ENCODE measurements around the gene HOXA1. TPM values are rescaled to one million over a fixed set of nuclear protein-coding genes. Genes with fewer than 3 reads are reported as not detected.

The HOXA1 gene
- total RNA-seq, 1 donor from 2014 or later, result 3.5 TPM

GRCh38 chr7:27143023-27143949 lies 47.5 kb upstream of the HOXA1 start, which contains the start of gene HOXA5:
TSS of gene HOXA5 (minus strand) at chr7:27143681. CDS start at chr7:27143607, 74 bp downstream.
- peak; percentile 64 for DNase-seq (ENCODE audit: low read depth, low spot score)
- H3K27me3 Mint-ChIP-seq (ENCODE audit: low read depth), result peaks cover 100% of the 10 kb centered on the region
- H3K27ac Mint-ChIP-seq (ENCODE audit: unreplicated experiment), result peak within 1 kb of the TSS; percentile 13
- peaks cover 35% of the 10 kb centered on the region for H3K4me1 Mint-ChIP-seq
- H3K4me3 Mint-ChIP-seq, result peak within 1 kb of the TSS; percentile 92
- TF ChIP-seq CTCF (conservative IDR thresholded peaks at IDR 0.05), result peak; percentile 88
- H3K36me3 Mint-ChIP-seq (ENCODE audit: low read depth), result peaks cover 3% of the 10 kb centered on the region
- H3K9me3 Mint-ChIP-seq, result peaks cover 4% of the 10 kb centered on the region

DNA sequence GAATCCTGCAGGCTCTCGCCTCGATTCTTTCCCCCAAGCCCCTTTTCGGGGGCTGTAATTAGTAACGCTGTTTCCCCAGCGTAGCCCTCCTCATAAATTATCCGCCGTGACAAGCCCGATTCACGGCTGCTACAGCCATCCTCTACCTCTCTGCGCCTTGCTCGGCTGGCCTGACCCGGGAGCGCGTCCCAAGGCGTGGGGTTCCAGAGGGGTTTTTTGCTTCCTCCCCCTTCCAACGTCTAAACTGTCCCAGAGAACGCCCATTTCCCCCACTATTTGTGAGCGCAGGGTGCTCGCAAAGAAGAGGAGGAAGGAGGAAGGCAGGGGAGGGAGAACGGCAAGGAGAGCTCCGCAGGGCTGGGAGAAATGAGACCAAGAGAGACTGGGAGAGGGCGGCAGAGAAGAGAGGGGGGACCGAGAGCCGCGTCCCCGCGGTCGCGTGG lies 46.8 kb upstream of the HOXA1 start:
- peaks cover 100% of the 10 kb centered on the region for H3K27me3 Mint-ChIP-seq (ENCODE audit: low read depth)
- H3K4me3 Mint-ChIP-seq, result peak overlapping the region; percentile 86
- H3K36me3 Mint-ChIP-seq (ENCODE audit: low read depth), result peaks cover 3% of the 10 kb centered on the region
- peaks cover 32% of the 10 kb centered on the region for H3K4me1 Mint-ChIP-seq
- DNase-seq (ENCODE audit: low read depth, low spot score), result no peak
- peaks cover 4% of the 10 kb centered on the region for H3K9me3 Mint-ChIP-seq
- TF ChIP-seq CTCF (conservative IDR thresholded peaks at IDR 0.05), result no peak
- H3K27ac Mint-ChIP-seq (ENCODE audit: unreplicated experiment), result no peak overlapping the region

DNA sequence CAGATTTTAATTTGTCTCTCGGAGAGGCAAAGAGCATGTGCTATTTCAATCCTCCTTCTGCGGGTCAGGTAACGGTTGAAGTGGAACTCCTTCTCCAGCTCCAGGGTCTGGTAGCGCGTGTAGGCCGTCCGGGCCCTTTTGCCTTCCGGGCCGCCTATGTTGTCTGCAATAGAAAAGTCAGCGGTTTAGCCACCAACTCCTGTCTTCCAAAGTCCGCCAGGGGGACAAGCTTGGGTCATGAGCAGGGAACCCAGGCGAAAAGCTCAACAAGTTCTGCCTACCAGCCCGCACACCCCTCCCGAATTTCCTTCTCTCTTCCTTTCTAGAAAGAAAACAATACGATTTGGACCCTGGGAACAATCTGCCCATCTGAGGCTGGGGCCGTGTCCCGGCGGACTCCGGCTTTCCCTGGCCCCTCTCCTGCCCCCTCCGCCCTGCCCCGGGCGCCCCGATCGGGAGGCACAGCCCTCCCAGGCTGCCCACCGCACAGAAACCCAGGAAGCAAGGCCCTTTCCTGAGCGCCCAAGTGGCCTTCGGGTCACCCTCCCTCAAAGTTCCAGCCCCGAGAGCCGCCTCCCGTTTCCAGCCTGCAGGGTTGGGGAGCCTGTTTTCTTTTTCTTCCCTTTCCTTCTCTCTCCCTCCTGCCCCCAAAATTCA lies 46.3 kb upstream of the HOXA1 start:
- Mint-ChIP-seq H3K27me3 (ENCODE audit: low read depth) (peaks cover 100% of the 10 kb centered on the region), H3K27ac (ENCODE audit: unreplicated experiment) (peak overlapping the region; percentile 76), H3K4me1 (peaks cover 32% of the 10 kb centered on the region), H3K9me3 (peaks cover 4% of the 10 kb centered on the region), H3K36me3 (ENCODE audit: low read depth) (peaks cover 3% of the 10 kb centered on the region), H3K4me3 (peak overlapping the region; percentile 86)
- TF ChIP-seq CTCF (conservative IDR thresholded peaks at IDR 0.05), result peak; percentile 40
- DNase-seq (ENCODE audit: low read depth, low spot score), result no peak

DNA sequence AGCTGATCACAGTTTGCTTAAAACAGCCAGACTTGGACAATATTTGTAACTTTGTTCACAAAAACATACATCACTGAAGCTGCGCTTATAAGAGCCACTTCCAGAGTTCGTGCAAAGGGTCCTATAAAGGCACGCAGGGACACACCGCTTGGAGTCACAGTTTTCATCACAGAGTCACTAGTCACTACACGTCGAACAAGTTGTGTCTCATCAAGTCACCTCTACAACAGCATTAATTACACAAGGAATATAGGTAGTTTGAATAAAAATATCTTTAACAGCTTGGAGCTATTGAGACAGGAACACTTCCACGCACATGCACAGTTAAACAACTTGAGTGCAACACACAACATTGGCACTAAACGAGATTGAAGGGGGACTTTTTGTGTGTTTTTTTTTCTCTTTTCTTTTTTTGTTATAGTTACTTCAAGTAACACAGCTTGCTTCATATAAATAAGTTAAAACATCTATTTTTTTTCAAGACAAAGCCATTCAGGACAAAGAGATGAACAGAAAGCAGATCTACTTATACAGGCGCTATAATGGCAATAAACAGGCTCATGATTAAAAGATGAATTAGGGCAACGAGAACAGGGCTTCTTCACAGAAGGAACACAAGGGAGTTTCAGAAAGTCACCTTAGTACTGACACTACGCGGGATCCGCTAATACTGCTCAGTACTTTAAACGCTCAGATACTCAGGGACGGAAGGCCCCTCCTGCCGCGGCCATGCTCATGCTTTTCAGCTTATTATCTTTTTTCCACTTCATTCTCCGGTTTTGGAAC lies 45.5 kb upstream of the HOXA1 start:
- TF ChIP-seq CTCF (conservative IDR thresholded peaks at IDR 0.05), result no peak
- H3K4me1 Mint-ChIP-seq, result peaks cover 28% of the 10 kb centered on the region
- H3K4me3 Mint-ChIP-seq, result peak overlapping the region; percentile 81
- H3K27me3 Mint-ChIP-seq (ENCODE audit: low read depth), result peaks cover 100% of the 10 kb centered on the region
- peak overlapping the region; percentile 76 for H3K27ac Mint-ChIP-seq (ENCODE audit: unreplicated experiment)
- DNase-seq (ENCODE audit: low read depth, low spot score), result no peak
- peaks cover 3% of the 10 kb centered on the region for H3K36me3 Mint-ChIP-seq (ENCODE audit: low read depth)
- peaks cover 2% of the 10 kb centered on the region for H3K9me3 Mint-ChIP-seq

Data from neural crest cell (in vitro differentiated cells).